B cell (primary cell): ENCODE results near the gene MND1.

Source experiments
- CTCF ChIP-seq: fragments of 200-600 bp; IDR thresholded peaks from one replicate; pipeline ENCODE4 v1.8.0; 2022; ENCODE audit warnings: antibody characterized with exemption, mild to moderate bottlenecking
- EZH2 ChIP-seq: IDR thresholded peaks from 2 replicates; pipeline ENCODE4 v1.6.1; 2012; ENCODE audit warnings: borderline replicate concordance, low read depth, mild to moderate bottlenecking, moderate library complexity, low read length; ENCODE audit not compliant: insufficient read depth, poor library complexity, severe bottlenecking

GRCh38 chr4:153418558-153418957, 74.1 kb downstream of the MND1 start:
- no peak for TF ChIP-seq CTCF
- TF ChIP-seq EZH2, result no peak
